Ureter (tissue), 1 donor: ENCODE measurements around the gene GLT8D2. TPM values are rescaled to one million over a fixed set of nuclear protein-coding genes. Genes with fewer than 3 reads are reported as not detected.
A peak's percentile ranks its signal among the peaks of the same experiment; 100 is the strongest.

Experiments used
- DNase-seq: peaks from one replicate; pipeline ENCODE4 v3.0.0-alpha.2; 2020; ENCODE audit warnings: low spot score
- total RNA-seq: library from RNA; stranded (reverse); gene quantifications from one replicate; pipeline ENCODE4 v1.2.4, GENCODE V29; 2023
- donor health status: DM: yes; HTN: yes; CAD: no.

GLT8D2 gene
- total RNA-seq, 1 donor from 2014 or later, result 13.3 TPM

GRCh38 chr12:104000807-104001434, 49.1 kb downstream of the GLT8D2 start:
- DNase-seq, result no peak

DNA sequence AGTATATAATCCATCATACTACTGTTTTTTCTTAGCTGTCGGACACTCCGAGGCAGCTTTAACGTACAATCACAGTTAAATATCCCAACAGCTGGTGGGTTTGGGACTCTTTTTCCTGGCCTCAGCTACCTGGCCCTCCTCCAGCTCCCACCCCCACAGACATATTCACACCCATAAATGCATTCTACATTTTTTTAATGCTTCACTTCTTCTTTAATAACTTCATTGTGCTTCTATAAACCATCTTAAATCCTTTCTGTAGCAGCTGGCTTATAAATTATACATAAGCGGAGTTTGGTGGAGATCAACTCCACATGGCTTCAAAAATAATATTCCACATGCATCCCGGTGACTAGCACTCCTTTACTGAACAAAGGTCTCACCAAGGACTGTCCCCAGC, 51.0 kb downstream of the GLT8D2 start:
- no peak for DNase-seq

- DNase-seq, result no peak
These were observed 52.6 kb downstream of the GLT8D2 start for GRCh38 chr12:103997286-103997900.

- no peak for DNase-seq
These were observed 53.4 kb downstream of the GLT8D2 start for GRCh38 chr12:103996595-103996994.

GRCh38 chr12:103994235-103994634, 55.8 kb downstream of the GLT8D2 start:
- DNase-seq, result no peak

GRCh38 chr12:103986829-103987228, 63.2 kb downstream of the GLT8D2 start:
- no peak for DNase-seq

GRCh38 chr12:103978384-103978982, 71.5 kb downstream of the GLT8D2 start:
- DNase-seq, result no peak

DNA sequence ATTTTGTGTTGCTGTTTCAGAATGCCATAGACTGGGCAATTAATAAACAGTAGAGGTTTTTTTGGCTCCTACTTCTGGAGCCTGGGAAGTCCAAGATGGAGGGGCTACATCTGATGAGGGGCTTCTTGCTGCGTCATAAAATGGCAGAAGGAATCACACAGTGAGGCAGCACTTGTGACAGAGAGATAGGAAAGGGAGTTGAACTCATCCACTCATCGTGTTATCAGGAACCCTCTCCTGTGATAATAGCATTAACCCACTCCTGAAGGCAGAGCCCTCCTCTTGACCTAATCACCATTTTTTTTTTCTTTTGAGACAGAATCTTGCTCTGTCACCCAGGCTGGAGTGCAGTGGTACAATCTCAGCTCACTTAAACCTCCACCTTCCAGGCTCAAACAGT, 74.6 kb downstream of the GLT8D2 start:
- DNase-seq, result no peak

DNA sequence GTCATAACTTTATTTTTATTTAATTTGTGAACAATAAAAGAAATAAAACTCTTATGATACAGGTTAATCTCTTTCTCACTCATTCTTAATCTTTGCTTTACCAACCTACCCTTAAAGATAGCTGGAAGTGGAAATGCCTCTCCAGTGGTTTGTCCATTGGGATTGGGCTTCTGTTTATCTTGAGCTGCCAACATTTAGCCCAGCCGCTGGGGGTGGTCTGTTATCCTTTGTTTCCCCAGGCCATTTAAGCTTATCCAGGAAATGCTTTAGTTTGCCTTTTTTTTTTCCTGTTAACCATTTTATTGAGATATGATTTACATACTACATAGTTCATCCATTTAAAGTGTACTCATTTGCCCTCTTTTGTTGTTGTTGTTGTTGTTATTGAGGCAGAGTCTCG, 76.1 kb downstream of the GLT8D2 start:
- no peak for DNase-seq

DNA sequence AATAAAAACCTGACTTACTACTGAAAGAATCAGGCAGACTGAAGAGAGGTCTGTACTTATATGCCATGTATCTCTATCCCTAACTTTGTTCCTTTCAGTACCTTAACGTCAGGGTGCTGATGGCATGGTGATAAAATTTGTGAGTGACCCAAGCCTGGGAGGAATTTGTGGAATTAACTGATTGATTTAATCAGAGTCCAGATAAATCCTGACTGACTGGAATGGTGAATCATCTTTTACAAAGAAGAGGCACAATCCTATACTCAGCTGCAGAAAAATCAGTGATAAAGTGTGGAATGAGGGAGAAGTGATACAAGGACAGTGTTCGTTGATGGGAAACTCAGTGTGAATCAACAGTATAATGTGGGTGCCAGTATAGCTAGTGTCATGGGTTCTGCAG, 80.6 kb downstream of the GLT8D2 start:
- no peak for DNase-seq

- no peak for DNase-seq
These were observed 83.3 kb downstream of the GLT8D2 start for GRCh38 chr12:103966736-103967135.

DNA sequence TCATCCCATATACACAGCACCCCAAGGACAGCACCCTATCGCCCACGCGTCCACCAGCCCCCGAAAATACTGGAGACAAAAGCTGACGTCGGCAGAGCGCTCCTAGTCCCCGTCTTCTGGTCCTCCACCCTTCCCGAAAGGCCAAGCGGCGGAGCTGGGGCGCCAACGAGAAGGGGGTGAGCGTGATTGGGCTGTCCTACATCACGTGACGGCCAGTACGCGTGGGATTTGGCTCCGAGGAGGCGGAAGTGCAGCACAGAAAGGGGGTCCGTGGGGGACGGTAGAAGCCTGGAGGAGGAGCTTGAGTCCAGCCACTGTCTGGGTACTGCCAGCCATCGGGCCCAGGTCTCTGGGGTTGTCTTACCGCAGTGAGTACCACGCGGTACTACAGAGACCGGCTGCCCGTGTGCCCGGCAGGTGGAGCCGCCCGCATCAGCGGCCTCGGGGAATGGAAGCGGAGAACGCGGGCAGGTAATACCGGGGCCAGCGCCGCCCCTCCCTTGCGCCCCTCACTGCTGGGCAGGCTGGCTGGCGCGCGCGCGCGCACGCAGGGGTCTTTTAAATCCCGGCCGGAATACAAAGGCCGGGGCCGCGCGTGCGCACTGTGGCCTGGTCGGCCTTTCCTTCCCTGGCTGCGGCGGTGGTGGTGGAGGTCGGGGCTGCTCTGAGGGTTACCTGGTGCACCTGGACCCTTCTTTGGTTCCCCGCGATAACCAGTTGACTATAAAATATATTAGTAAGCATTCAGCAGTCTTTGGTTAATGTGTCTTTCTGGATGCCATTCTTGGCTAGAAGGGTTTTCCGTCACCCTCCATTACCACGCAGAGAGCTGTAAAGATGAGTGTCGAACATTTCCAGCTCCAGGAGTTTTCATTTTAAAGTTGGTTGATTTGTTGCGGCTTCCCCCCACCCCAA, 84.1 kb downstream of the GLT8D2 start, which contains the start of gene TDG:
TSS of gene TDG (plus strand) at position 283 of the 915 bp plus-strand sequence. CDS start at position 449, 166 bp downstream.
- DNase-seq, result peak; percentile 99

DNA sequence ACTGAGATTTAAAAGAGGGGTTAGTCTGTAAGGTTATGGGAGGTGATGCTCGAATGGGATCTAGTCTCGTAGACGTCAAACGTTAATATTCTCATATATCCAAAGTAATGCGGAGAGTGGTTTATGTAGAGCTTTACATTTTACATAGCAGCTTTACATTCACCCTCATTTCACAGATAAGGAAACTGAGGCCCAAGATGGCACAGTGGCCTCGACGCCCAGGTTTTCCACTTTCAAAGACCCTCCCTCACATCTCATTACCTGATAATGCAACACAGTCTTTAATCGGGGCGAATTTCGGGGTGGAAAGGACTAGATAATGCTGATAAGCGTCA, 84.8 kb downstream of the GLT8D2 start:
- DNase-seq, result no peak

DNA sequence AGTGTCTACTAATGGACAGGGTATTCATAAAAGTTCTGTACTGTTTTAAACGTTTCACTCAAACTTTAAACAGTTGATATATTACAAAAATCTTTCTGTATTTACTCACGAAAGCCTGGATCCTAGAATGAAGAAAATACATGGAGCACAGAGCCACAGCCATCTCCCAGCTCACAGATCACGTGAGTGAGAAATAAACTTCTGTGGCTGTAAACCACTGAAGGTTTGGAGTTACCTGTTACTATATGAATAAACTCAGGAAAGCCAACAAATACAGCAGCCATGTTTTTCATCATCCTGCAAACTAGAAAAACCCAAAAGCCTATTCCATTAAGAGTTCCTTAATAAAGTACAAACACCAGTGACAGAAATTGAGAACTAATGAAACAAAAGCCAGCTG, 85.2 kb downstream of the GLT8D2 start:
- DNase-seq, result no peak

- DNase-seq, result no peak
These were observed 87.5 kb downstream of the GLT8D2 start for GRCh38 chr12:103962493-103962892.

- DNase-seq, result no peak
These were observed 89.3 kb downstream of the GLT8D2 start for GRCh38 chr12:103960616-103961227.

DNA sequence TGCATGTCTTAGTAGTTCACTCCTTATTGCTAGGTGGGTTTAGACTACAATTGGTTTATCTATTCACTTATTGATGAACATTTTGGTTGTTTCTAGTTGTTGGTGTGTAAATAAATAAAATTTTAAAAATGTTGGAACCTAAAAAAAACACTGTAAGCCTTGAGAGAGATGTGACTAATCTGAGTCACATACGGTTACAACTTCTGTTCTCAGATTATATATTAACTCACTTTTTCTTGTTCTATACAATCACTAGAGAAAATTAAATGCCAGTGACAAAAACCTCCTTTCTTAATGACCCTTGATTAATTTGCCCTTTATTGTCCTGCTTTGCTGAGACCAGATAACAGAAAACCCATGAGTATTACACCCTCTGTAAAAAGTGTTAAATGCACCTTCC, 91.4 kb downstream of the GLT8D2 start:
- no peak for DNase-seq

- DNase-seq, result no peak
These were observed 92.1 kb downstream of the GLT8D2 start for GRCh38 chr12:103957865-103958388.

DNA sequence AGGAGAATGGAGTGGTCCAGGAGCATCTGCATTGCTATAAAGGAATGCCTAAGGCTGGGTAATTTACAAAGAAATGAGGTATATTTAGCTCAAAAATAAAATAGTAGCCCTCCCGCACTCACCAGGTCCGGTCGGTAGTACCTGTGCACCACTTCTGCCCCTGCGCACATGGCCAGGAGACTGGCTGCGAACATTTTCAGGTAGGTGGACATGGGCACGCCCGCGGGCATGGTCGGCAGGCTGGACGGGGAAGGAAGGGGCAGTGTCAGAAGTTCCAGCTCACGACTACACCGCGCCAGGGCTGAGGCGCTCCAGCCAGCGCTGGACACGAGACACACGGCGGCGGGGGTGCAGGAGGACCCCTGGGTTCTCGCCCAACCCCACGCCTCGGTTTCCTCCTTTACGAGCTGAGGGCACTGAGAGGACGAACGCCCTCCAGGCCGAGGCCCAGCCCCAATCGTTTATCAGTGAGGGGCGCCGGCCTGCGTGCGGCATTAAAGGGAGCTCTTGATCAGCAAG, 93.4 kb downstream of the GLT8D2 start:
- DNase-seq, result peak; percentile 45

- no peak for DNase-seq
These were observed 94.0 kb downstream of the GLT8D2 start for GRCh38 chr12:103955811-103956508.

GRCh38 chr12:103952497-103952896, 97.5 kb downstream of the GLT8D2 start:
- DNase-seq, result no peak
